Fibroblast of lung (primary cell): ENCODE data around the gene EVI5. TPM values are rescaled to one million over a fixed set of nuclear protein-coding genes. Genes with fewer than 3 reads are reported as not detected.
"Not testable (repeated sequence)": the region's sequence is repeated elsewhere in the genome, so short reads cannot be mapped to it uniquely, and the experiment has no call there.

Experiments used
- DNase-seq, 2 donors: peaks; one replicate each; pipeline versions ENCODE4 v3.0.0 to v3.0.0-alpha.2; 2010; ENCODE audit warnings: low read depth in 2 of 2
- H2AFZ ChIP-seq: 2 replicates; pipeline ENCODE4 v1.5.1; 2012; ENCODE audit warnings: low read length, control low read depth, inconsistent platforms
- H3K27ac ChIP-seq: 2 replicates; pipeline ENCODE4 v1.5.1; 2011; ENCODE audit warnings: low read length, control low read depth; ENCODE audit not compliant: insufficient read depth
- H3K27me3 ChIP-seq: 2 replicates; pipeline ENCODE4 v1.5.1; 2011; ENCODE audit warnings: mild to moderate bottlenecking, low read length; ENCODE audit not compliant: control insufficient read depth, insufficient read depth
- H3K36me3 ChIP-seq: 2 replicates; pipeline ENCODE4 v1.5.1; 2011; ENCODE audit warnings: low read length; ENCODE audit not compliant: control insufficient read depth, insufficient read depth
- H3K4me1 ChIP-seq: 2 replicates; pipeline ENCODE4 v1.5.1; 2011; ENCODE audit warnings: low read length; ENCODE audit not compliant: control insufficient read depth, insufficient read depth; ENCODE audit errors: extremely low read depth
- H3K4me2 ChIP-seq: 2 replicates; pipeline ENCODE4 v1.5.1; 2011; ENCODE audit warnings: low read length, control low read depth; ENCODE audit not compliant: insufficient read depth; ENCODE audit errors: extremely low read depth
- H3K4me3 ChIP-seq, 4 experiments: fragments of 200-600 bp in 1 of 4; sonication (generic) in 1 of 4; replicated peaks in 1 of 4; 2 replicates each; pipeline ENCODE4 v1.5.1; 2011 to 2016; ENCODE audit warnings: low read length in 4 of 4, low read depth in 3 of 4, mild to moderate bottlenecking in 3 of 4, control low read depth in 2 of 4, inconsistent platforms in 1 of 4, mixed read lengths in 1 of 4; ENCODE audit not compliant: insufficient read depth in 1 of 4; ENCODE audit errors: control extremely low read depth in 1 of 4
- H3K79me2 ChIP-seq: 2 replicates; pipeline ENCODE4 v1.5.1; 2012; ENCODE audit warnings: mild to moderate bottlenecking, low read length, inconsistent platforms; ENCODE audit not compliant: control insufficient read depth, insufficient read depth
- H3K9ac ChIP-seq: 2 replicates; pipeline ENCODE4 v1.5.1; 2011; ENCODE audit warnings: mild to moderate bottlenecking, low read length, control low read depth; ENCODE audit not compliant: insufficient read depth
- H3K9me3 ChIP-seq: 2 replicates; pipeline ENCODE4 v1.5.1; 2012; ENCODE audit warnings: low read depth, low read length; ENCODE audit not compliant: control insufficient read depth, insufficient read depth
- H4K20me1 ChIP-seq: 2 replicates; pipeline ENCODE4 v1.5.1; 2011; ENCODE audit warnings: low read length; ENCODE audit not compliant: control insufficient read depth, insufficient read depth; ENCODE audit errors: extremely low read depth
- CTCF ChIP-seq, 2 donors: IDR thresholded peaks in 1 of 2; conservative IDR thresholded peaks in 1 of 2; 1 replicate in 1 of 2; 2 replicates in 1 of 2; pipeline ENCODE4 v1.5.1; 2011 to 2012; ENCODE audit warnings: low read length in 2 of 2, control low read depth in 1 of 2, inconsistent platforms in 1 of 2, low read depth in 1 of 2, mild to moderate bottlenecking in 1 of 2
- EZH2 ChIP-seq: IDR thresholded peaks from 2 replicates; pipeline ENCODE4 v1.5.1; 2012; ENCODE audit warnings: low read length, control low read depth, mild to moderate bottlenecking; ENCODE audit errors: missing control alignments
- polyA plus RNA-seq, 2 donors: library from polyadenylated mRNA; depleted of rRNA in 1 of 2; stranded (reverse) in 1 of 2; unstranded in 1 of 2; fragments of >200 nt; gene quantifications; 2 replicates each; pipeline ENCODE4 v1.2.1, GENCODE V29; 2011 to 2012; ENCODE audit warnings: missing spikeins in 1 of 2
- total RNA-seq: library from RNA; depleted of rRNA; stranded (reverse); fragments of >200 nt; gene quantifications from 2 replicates; pipeline ENCODE4 v1.2.1, GENCODE V29; 2014

Gene EVI5
- total and polyA plus RNA-seq, 2 donors (not counting 1 experiment from before 2014, with no cell fraction given), result 32.5 to 48.1 TPM

- no peaks in the 10 kb centered on the region for H3K79me2 ChIP-seq
- DNase-seq, result no peak
- no peaks in the 10 kb centered on the region for H3K4me1 ChIP-seq
- no peaks in the 10 kb centered on the region for H3K27me3 ChIP-seq
- H3K27ac ChIP-seq, result no peak overlapping the region
- no peaks in the 10 kb centered on the region for H4K20me1 ChIP-seq
- no peak overlapping the region for H2AFZ ChIP-seq
- H3K9ac ChIP-seq, result no peak overlapping the region
- TF ChIP-seq EZH2 (no peak), CTCF (conservative IDR thresholded peaks at IDR 0.05 in 1 of 2, IDR thresholded peaks at IDR 0.05 in 1 of 2; ENCODE audit: low read depth in 1 of 2, low read length in 2 of 2) (no peak)
- H3K4me2 ChIP-seq, result no peak overlapping the region
- H3K36me3 ChIP-seq, result no peaks in the 10 kb centered on the region
- H3K9me3 ChIP-seq, result no peaks in the 10 kb centered on the region
- no peak overlapping the region for H3K4me3 ChIP-seq
Observed at GRCh38 chr1:92638498-92638897, 146.4 kb downstream of the EVI5 start.

- H3K4me3 ChIP-seq, H4K20me1 ChIP-seq, H3K4me2 ChIP-seq, H3K27me3 ChIP-seq, H3K4me1 ChIP-seq, H2AFZ ChIP-seq, DNase-seq, H3K36me3 ChIP-seq, H3K79me2 ChIP-seq, H3K27ac ChIP-seq, H3K9me3 ChIP-seq, H3K9ac ChIP-seq: not testable (repeated sequence)
Observed at GRCh38 chr1:92635203-92635602, 149.7 kb downstream of the EVI5 start.

- DNase-seq, result peak; percentile 7 to 37
- H3K36me3 ChIP-seq, result no peaks in the 10 kb centered on the region
- no peaks in the 10 kb centered on the region for H4K20me1 ChIP-seq
- no peaks in the 10 kb centered on the region for H3K27me3 ChIP-seq
- H2AFZ ChIP-seq, result no peak overlapping the region
- no peak overlapping the region for H3K4me3 ChIP-seq
- no peak for TF ChIP-seq EZH2
- TF ChIP-seq CTCF (conservative IDR thresholded peaks at IDR 0.05 in 1 of 2, IDR thresholded peaks at IDR 0.05 in 1 of 2; ENCODE audit: low read depth in 1 of 2, low read length in 2 of 2), result peak in 1 of 2 donors; percentile 30
- no peak overlapping the region for H3K27ac ChIP-seq
- no peaks in the 10 kb centered on the region for H3K4me1 ChIP-seq
- H3K79me2 ChIP-seq, result no peaks in the 10 kb centered on the region
- no peaks in the 10 kb centered on the region for H3K9me3 ChIP-seq
- H3K4me2 ChIP-seq, result no peak overlapping the region
- no peak overlapping the region for H3K9ac ChIP-seq
Observed at GRCh38 chr1:92623187-92623778, 161.6 kb downstream of the EVI5 start.
